ENCODE measurements around the gene TCP1.
"Not testable (repeated sequence)": the region's sequence is repeated elsewhere in the genome, so short reads cannot be mapped to it uniquely, and the experiment has no call there.

TCP1 gene

DNA sequence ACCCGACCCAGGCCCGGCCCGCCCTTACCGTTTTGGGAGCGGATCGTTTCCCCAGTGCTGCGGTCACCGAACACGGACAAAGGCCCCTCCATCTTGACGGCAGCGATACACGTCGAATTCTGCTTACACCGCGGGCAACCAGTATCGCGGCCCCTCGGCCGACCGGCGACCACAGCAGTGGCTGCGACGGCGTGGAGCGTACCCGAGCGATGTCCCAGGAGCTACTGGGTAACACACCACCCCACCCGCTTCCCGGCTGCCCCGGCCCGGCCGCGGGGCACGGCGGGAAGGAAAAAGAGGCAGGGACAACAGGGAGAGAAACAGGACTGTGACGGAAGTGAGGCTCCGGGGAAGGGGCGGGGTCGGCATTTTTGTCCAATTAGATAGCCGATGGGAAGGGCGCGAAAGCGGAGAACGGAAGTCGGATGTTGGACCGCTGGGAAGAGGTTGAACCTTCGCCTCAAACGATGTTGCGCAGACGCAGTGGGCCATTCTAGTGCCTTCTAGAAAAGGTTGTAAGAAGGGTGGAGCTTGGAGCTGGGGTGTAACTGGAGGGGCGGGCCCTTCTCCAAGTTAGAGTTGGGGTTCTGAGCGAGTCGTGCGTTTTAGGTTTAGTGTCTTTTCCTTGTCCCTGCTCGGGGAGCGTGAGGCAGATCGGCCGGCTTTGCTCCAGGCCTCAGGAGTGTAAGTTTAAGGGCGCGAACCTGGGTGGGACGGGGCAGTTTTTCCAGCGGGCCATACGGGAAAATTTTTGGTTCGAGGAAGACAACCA lies at the start of gene TCP1:
Gene TCP1, minus strand, starts transcription at position 226 of the 772 bp plus-strand sequence. Its CDS starts 134 bp downstream, at position 92.
- Mint-ChIP-seq H3K27ac (peak within 1 kb of the TSS; percentile 98), H3K27me3 (no peaks in the 10 kb centered on the region), H3K36me3 (peaks cover 31% of the 10 kb centered on the region), H3K4me1 (peaks cover 66% of the 10 kb centered on the region), H3K9me3 (no peaks in the 10 kb centered on the region), H3K4me3 (peak within 1 kb of the TSS; percentile 99)

DNA sequence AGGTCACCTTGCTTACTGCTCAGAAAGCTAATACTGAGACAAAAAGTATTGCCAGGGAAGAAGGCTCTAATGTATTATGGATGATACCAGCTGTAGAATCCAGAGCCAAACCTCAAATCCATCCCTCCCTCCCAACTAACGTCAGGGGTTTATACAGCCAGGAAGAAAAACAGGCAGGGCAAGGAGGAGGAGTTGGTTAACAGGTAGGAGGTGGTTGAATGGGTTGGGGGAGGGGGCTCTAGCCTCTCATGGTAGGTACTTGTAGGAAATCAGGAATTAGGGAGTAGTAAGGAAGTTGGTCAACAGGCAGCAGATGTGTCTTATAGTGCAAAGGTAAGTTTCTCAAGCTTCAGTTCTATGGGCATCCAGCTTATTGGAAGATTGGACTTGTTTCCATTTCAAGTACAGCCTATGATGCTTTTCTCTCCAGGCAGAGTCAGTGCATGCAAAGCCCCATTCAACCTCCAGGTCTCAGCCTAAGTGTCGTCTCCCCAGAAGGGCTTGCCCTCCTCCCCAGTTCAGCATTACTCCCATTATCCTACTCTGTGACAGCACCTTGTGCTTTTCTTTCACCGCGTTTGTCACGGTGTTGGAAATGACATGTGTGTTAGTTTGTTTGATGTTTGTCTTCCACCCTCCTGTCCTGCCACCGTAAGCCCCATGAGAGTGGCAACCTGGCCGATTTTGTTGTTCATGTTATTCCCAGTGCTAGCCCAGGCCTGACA lies 48.8 kb upstream of the TCP1 start:
- Mint-ChIP-seq H3K9me3 (no peaks in the 10 kb centered on the region), H3K27ac (no peak overlapping the region), H3K27me3 (no peaks in the 10 kb centered on the region), H3K36me3 (no peaks in the 10 kb centered on the region), H3K4me3 (no peak overlapping the region), H3K4me1 (peaks cover 22% of the 10 kb centered on the region)

DNA sequence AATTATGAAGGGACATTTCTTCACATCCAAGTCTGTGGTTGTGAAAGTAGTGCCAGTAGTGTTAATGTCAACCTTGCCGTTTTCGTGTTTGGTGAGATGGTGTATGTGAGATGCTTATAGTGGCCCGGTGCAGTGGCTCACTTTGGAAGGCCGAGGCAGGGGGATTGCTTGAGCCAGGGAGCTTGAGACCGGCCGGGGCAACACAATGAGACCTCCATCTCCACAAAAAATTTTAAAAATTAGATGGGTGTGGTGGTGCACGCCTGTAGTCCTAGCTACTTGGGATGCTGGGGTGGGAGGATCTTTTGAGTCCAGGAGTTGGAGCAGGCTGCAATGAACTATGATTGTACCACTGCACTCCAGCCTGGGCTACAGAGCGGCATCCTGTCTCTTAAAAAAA lies 48.1 kb upstream of the TCP1 start:
- Mint-ChIP-seq H3K9me3 (no peaks in the 10 kb centered on the region), H3K36me3 (no peaks in the 10 kb centered on the region), H3K4me1 (peaks cover 26% of the 10 kb centered on the region), H3K4me3 (no peak overlapping the region), H3K27me3 (no peaks in the 10 kb centered on the region), H3K27ac (no peak overlapping the region)

DNA sequence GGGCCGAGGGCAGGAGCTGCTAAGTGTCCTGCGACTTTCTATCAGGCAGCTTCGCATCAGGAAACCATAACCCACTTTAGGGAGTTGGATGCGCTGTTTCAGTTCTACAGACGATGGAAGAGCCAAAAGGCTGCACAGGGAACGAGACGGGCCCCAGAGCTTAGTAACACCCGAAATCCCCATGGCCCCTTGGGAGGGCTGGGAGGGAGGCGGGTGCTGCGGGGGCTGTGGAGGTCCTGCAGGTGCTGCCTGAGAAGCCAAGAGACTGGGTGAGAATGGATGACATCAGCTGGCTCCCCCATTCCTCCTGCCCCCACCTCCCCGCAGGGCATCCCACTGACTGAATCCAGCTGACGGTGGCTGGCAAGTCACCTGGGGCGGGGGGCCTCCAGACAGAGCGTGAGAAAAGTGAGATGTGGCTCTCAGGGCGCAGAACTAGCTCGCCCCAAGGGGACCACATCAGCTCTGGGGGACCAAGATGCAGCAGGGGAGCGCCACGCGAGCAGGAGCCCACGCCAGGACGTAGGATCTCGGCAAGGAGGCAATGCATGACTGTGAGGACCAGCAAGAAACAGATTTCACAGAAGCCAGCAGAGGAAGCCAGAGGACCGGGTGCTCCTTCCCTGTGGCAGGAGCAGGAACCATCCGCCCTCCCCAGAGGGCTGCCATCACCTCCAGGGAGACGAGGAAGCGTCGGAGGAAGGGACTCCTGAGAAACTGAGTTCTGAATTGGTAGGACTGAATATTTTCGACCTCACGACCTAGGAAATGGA lies 47.5 kb upstream of the TCP1 start:
- no peaks in the 10 kb centered on the region for H3K36me3 Mint-ChIP-seq
- no peak overlapping the region for H3K4me3 Mint-ChIP-seq
- no peak overlapping the region for H3K27ac Mint-ChIP-seq
- no peaks in the 10 kb centered on the region for H3K9me3 Mint-ChIP-seq
- H3K4me1 Mint-ChIP-seq: peaks cover 26% of the 10 kb centered on the region
- no peaks in the 10 kb centered on the region for H3K27me3 Mint-ChIP-seq

DNA sequence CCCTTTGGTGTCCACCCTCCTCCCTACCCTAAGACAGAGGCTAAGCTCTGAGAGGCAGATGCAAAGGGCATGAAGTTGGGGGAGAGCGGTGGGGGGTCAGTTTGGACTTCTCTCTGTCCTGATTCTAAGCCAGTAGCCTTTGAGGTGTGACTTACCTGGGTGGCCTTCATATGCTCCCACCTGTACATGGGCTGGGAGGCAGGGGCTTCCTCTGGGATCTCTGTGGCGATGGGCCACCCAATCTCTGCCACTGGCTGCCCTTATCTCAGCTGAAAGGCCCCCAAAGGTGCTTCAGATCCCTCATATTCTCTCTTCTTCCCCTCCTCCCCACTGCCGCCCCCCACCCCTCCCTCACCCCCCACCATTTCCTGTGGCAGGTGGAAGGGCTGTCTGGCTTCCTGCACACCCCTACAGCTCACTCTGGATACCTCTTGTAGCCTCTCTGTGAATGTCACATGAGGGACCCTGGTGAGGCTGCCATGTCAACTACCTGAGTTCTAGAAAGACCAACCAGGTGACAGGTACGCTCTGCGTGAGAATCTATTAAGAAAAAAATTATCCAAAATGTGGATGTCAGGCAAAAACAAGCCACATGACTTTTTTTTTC lies 44.7 kb upstream of the TCP1 start:
- no peaks in the 10 kb centered on the region for H3K27me3 Mint-ChIP-seq
- no peaks in the 10 kb centered on the region for H3K36me3 Mint-ChIP-seq
- H3K9me3 Mint-ChIP-seq: no peaks in the 10 kb centered on the region
- no peak overlapping the region for H3K4me3 Mint-ChIP-seq
- H3K27ac Mint-ChIP-seq: no peak overlapping the region
- peaks cover 32% of the 10 kb centered on the region for H3K4me1 Mint-ChIP-seq

DNA sequence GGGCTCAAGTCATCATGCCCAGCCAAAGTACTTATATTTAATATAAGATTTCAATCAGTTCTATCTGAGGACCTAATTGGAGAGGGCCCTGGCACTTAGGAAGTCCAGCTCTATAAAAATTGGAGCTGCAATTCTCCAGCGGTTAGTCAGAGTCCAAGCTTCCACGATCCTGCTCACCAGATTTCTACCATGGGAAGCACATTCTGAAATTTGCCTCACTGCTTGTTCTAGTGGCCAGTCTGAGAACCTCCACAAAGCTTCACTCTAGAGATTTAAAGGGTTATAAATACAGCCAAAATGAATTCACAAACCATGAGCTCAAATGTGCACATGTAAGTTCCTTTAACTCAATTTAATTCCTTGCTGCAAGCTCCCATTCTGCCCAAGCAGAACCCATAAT lies 44.2 kb upstream of the TCP1 start:
- no peak overlapping the region for H3K4me3 Mint-ChIP-seq
- H3K27ac Mint-ChIP-seq: no peak overlapping the region
- no peaks in the 10 kb centered on the region for H3K9me3 Mint-ChIP-seq
- H3K36me3 Mint-ChIP-seq: no peaks in the 10 kb centered on the region
- peaks cover 32% of the 10 kb centered on the region for H3K4me1 Mint-ChIP-seq
- H3K27me3 Mint-ChIP-seq: no peaks in the 10 kb centered on the region

DNA sequence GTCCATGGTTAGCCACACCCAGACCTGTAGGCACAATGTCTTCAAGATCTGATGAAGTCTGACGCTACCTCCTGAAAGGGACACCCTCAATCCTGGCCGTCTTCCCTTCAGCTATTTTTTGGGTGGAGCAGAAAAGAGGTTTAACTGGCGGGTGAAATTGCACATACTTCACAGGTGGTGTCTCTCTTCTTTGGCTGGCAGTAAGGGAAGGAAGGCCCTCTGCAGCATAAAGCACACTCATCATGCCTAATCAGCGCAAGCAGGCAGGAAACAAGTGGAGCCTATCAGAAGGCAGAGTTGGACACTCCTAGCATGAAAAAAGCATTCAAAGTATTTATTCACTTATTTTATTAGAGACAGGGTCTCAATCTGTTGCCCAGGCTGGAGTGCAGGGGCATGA lies 43.5 kb upstream of the TCP1 start:
- H3K36me3 Mint-ChIP-seq: no peaks in the 10 kb centered on the region
- no peaks in the 10 kb centered on the region for H3K27me3 Mint-ChIP-seq
- H3K4me1 Mint-ChIP-seq: peaks cover 32% of the 10 kb centered on the region
- H3K9me3 Mint-ChIP-seq: no peaks in the 10 kb centered on the region
- no peak overlapping the region for H3K27ac Mint-ChIP-seq
- no peak overlapping the region for H3K4me3 Mint-ChIP-seq

DNA sequence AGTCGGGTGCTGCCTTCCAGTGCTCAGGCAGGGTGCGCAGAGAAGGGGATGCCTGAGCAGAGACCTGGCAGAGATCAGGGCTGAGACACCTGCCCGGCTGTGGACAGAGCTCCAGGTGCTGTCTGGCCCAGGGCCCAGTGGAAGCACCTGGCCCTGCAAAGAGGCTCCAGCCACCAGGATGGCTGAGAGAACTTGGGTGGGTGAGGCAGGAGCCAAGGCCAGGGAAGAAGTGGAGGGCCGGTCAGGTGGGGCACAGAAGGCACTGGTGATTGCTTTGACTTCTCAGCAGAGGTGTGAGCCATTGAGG lies 41.9 kb upstream of the TCP1 start:
- Mint-ChIP-seq H3K36me3 (no peaks in the 10 kb centered on the region), H3K9me3 (no peaks in the 10 kb centered on the region), H3K27me3 (no peaks in the 10 kb centered on the region), H3K27ac (no peak overlapping the region), H3K4me1 (peaks cover 32% of the 10 kb centered on the region), H3K4me3 (no peak overlapping the region)

DNA sequence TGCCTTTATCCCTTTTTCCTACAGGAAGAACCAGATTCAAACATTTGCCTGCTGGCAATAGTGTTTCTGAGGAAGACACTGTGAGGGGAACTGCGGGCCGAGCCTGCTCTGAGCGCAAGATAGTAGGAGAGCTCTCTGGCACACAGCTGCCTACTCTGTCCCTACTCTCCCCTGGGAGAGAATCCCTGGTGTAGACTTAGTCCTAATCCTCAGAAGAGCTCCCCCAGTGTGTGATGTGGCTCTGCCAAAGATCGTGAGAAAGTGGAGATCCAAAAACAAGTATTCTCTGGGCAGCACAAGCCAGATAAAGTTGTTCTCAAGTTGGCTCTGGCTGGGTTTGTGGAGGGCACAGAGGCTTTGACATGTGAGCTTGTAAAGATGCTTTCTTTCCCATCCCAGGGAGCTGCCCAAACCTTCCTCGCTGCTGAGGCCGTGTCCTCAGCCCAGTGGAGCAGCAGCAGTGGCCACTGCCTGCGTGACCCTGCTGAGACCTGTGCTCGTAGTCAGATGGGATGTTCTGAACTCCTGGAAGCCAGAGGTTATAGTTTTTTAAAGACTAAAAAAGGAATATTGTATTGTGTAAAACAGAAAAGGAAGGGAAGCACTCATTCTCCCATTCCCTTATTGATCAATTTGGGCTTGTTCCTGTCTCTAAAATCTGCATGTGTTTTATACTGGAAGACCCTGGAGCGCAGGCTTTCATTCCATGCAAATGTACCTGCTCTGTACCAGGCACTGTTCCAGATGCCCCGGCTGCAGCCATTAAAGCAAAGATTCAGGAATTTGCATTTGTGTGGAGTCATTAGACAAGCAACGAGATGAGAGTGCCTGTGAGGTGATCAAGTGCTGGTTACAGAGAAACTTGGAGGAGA lies 41.3 kb upstream of the TCP1 start:
- no peaks in the 10 kb centered on the region for H3K36me3 Mint-ChIP-seq
- H3K27me3 Mint-ChIP-seq: no peaks in the 10 kb centered on the region
- H3K27ac Mint-ChIP-seq: no peak overlapping the region
- H3K4me1 Mint-ChIP-seq: peaks cover 32% of the 10 kb centered on the region
- H3K9me3 Mint-ChIP-seq: no peaks in the 10 kb centered on the region
- no peak overlapping the region for H3K4me3 Mint-ChIP-seq

DNA sequence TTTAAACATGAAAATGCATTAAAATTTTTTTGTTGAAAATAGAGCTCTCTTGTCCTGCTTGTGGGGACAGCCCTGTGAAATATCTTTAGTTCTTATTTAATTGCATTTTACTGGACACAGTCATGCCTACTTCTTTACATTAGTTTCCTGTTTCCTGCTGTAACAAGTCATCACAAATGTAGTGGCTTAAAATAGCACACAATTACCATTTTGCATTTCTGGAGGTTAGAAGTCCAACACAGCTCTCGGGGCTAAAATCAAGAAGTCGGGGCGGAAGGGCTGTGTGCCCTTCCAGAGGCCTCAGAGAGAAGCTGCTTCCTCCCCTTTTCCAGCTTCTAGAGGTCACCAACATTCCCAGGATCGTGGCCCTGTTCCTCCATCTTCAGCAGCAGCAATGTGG lies 40.1 kb upstream of the TCP1 start:
- no peaks in the 10 kb centered on the region for H3K36me3 Mint-ChIP-seq
- H3K4me3 Mint-ChIP-seq: no peak overlapping the region
- no peaks in the 10 kb centered on the region for H3K27me3 Mint-ChIP-seq

DNA sequence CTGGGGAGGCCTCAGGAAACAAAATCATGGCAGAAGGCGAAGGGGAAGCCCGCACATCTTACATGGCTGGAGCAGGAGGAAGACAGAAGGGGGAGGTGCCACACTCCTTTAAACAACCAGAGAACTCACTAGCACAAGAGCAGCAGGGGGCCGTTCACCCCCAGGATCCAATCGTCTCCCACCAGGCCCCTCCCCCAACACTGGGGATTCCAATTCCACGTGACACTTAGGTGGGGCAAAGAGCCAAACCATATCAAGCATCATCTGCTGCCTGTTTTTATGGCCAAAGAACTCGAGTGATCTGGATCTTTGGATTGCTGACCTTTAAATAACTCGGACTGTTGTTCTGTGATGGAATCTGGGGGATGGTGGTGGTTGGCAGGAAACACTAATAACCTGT lies 38.7 kb upstream of the TCP1 start:
- Mint-ChIP-seq H3K27me3 (no peaks in the 10 kb centered on the region), H3K36me3 (no peaks in the 10 kb centered on the region), H3K9me3 (no peaks in the 10 kb centered on the region), H3K4me3 (no peak overlapping the region), H3K27ac (no peak overlapping the region), H3K4me1 (peaks cover 11% of the 10 kb centered on the region)

More for the DNA sequence above, 40.1 kb upstream of the TCP1 start:
- Mint-ChIP-seq H3K4me1 (peaks cover 22% of the 10 kb centered on the region), H3K27ac (no peak overlapping the region), H3K9me3 (no peaks in the 10 kb centered on the region)

DNA sequence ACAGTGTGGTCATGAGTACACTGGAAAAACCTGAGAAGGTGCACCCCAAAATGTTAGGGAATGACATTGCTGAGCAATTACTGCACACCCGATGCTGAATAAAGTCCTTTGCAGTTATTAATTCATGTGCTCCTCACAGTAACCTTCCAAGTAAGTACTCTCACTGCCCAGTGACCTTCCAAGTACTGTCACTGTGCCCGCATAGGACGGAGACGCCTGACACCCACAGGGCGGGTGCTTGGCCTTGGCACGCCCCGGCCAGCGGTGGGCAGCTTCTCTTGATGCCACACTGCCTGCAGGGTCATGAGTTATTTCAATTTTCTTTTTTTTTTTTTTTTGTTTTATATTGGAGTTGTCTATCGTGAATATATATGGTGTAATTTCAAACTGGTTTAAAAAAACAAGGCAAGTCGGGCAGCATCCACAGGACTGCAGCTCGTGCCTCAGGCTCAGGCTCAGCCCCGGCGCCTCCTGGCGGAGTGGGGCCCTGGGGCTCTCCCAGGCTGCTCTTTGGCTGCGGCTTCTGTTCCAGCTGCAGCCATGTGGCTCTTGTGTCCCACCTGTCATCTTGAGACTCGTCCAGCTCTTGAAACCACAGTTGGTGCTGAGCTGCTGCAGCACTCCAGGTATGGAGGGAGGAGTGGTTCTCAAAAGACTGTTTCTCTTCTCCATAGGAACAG lies 37.7 kb upstream of the TCP1 start:
- Mint-ChIP-seq H3K27me3 (no peaks in the 10 kb centered on the region), H3K4me3 (no peak overlapping the region), H3K4me1 (peaks cover 9% of the 10 kb centered on the region), H3K27ac (no peak overlapping the region), H3K9me3 (no peaks in the 10 kb centered on the region), H3K36me3 (no peaks in the 10 kb centered on the region)

DNA sequence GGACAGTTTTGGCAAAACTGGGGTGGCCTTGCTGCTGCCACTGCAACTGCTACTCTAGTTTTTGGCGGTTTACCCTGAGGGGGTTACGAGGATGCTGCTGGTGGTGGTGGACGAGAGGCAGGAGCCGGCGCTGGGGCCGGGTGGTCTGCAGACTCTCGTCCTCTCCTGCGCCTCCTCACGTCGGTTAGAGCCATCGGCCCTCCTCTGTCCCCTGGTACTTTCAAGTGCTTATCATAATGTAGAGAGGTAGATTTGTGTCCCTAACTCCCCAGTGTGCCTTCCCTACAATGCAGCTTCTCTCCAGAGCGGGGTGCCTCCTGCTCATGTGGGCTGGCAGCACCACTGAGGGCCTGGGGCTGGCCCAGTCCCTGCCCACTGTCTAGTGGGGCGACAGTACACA lies 36.6 kb upstream of the TCP1 start:
- Mint-ChIP-seq H3K36me3 (no peaks in the 10 kb centered on the region), H3K9me3 (no peaks in the 10 kb centered on the region), H3K27me3 (no peaks in the 10 kb centered on the region), H3K4me1 (peaks cover 9% of the 10 kb centered on the region), H3K27ac (no peak overlapping the region), H3K4me3 (no peak overlapping the region)

DNA sequence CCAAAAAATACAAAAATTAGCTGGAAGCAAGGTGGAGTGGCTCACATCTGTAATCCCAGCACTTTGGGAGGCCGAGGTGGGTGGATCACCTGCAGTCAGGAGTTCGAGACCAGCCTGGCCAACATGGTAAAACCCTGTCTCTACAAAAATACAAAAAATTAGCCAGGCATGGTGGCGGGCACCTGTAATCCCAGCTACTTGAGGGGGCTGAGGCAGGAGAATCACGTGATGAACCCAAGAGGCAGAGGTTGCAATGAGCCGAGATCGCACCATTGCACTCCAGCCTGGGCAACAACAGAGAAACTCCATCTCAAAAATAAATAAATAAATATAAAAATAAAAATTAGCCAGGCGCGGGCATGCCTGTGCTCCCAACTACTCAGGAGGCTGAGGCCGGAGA lies 35.3 kb upstream of the TCP1 start:
- H3K27ac Mint-ChIP-seq, H3K36me3 Mint-ChIP-seq, H3K27me3 Mint-ChIP-seq, H3K4me3 Mint-ChIP-seq, H3K9me3 Mint-ChIP-seq: not testable (repeated sequence)
- peaks cover 20% of the 10 kb centered on the region for H3K4me1 Mint-ChIP-seq

Data from activated naive CD4-positive, alpha-beta T cell treated with anti-CD3 and anti-CD28 coated beads, Interleukin-2, amount 50 U/mL, for 24 hours (primary cell).